GM21367 (cell line): ENCODE measurements around the gene OSBPL10.
"Not testable (repeated sequence)": the region's sequence is repeated elsewhere in the genome, so short reads cannot be mapped to it uniquely, and the experiment has no call there.

Source experiments
- ATAC-seq: cut with Tn5 transposase; IDR thresholded peaks from one replicate; pipeline ENCODE4 v1.9.1; 2021; ENCODE audit not compliant: unreplicated experiment

The OSBPL10 gene

GRCh38 chr3:31981206-31982181 is at the start of gene OSBPL10, which contains the start of gene ZNF860:
Gene OSBPL10 (minus strand): TSS chr3:31981262. CDS start chr3:31981179, 83 bp downstream.
Gene ZNF860 (plus strand): TSS chr3:31981750. CDS start chr3:31989080, 7,330 bp downstream.
- no peak for ATAC-seq

GRCh38 chr3:32026593-32026992 is 45.5 kb upstream of the OSBPL10 start:
- no peak for ATAC-seq

- no peak for ATAC-seq
Measured at GRCh38 chr3:32022947-32023346, 41.9 kb upstream of the OSBPL10 start.

- no peak for ATAC-seq
Measured at GRCh38 chr3:32021748-32022147, 40.7 kb upstream of the OSBPL10 start.

GRCh38 chr3:32021155-32021554 is 40.1 kb upstream of the OSBPL10 start:
- ATAC-seq = no peak

- no peak for ATAC-seq
Measured at GRCh38 chr3:32018757-32019564, 37.9 kb upstream of the OSBPL10 start.

- ATAC-seq = no peak
Measured at GRCh38 chr3:32017286-32017685, 36.2 kb upstream of the OSBPL10 start.

GRCh38 chr3:32015638-32016037 is 34.6 kb upstream of the OSBPL10 start:
- ATAC-seq = not testable (repeated sequence)

- not testable (repeated sequence) for ATAC-seq
Measured at GRCh38 chr3:32010699-32011098, 29.6 kb upstream of the OSBPL10 start.

- ATAC-seq = no peak
Measured at GRCh38 chr3:32009957-32010356, 28.9 kb upstream of the OSBPL10 start.

- ATAC-seq = no peak
Measured at GRCh38 chr3:32009101-32009500, 28.0 kb upstream of the OSBPL10 start.

GRCh38 chr3:32004113-32004765 is 23.2 kb upstream of the OSBPL10 start:
- ATAC-seq = no peak

GRCh38 chr3:32003380-32003779 is 22.3 kb upstream of the OSBPL10 start:
- no peak for ATAC-seq

GRCh38 chr3:32002561-32003368 is 21.7 kb upstream of the OSBPL10 start:
- no peak for ATAC-seq

- no peak for ATAC-seq
Measured at GRCh38 chr3:32000877-32001276, 19.8 kb upstream of the OSBPL10 start.

GRCh38 chr3:31999907-32000439 is 18.9 kb upstream of the OSBPL10 start:
- no peak for ATAC-seq

- ATAC-seq = no peak
Measured at GRCh38 chr3:31997500-31997899, 16.4 kb upstream of the OSBPL10 start.

- ATAC-seq = no peak
Measured at GRCh38 chr3:31996195-31996594, 15.1 kb upstream of the OSBPL10 start.

GRCh38 chr3:31995026-31995425 is 14.0 kb upstream of the OSBPL10 start:
- not testable (repeated sequence) for ATAC-seq

GRCh38 chr3:31993843-31994242 is 12.8 kb upstream of the OSBPL10 start:
- ATAC-seq = no peak
